Transverse colon (tissue), 4 donors: ENCODE results near the gene SEC24B. TPM values are rescaled to one million over a fixed set of nuclear protein-coding genes. Genes with fewer than 3 reads are reported as not detected.
A peak's percentile ranks its signal among the peaks of the same experiment; 100 is the strongest.

ENCODE experiments used
- DNase-seq: peaks from one replicate; pipeline ENCODE4 v3.0.0-alpha.2; 2019
- H3K27ac ChIP-seq, 4 donors: fragments of 200-600 bp; sonication (generic); 2 replicates each; pipeline ENCODE4 v1.5.1; 2016 to 2018; ENCODE audit warnings: inconsistent platforms in 4 of 4
- H3K27me3 ChIP-seq: fragments of 200-600 bp; sonication (generic); 2 replicates; pipeline ENCODE4 v1.5.1; 2017; ENCODE audit warnings: inconsistent platforms
- H3K36me3 ChIP-seq, 4 donors: fragments of 200-600 bp; sonication (generic); 2 replicates each; pipeline ENCODE4 v1.5.1; 2017 to 2019; ENCODE audit warnings: inconsistent platforms in 4 of 4
- H3K4me1 ChIP-seq, 4 donors: fragments of 200-600 bp; sonication (generic); 2 replicates each; pipeline ENCODE4 v1.5.1; 2017 to 2020; ENCODE audit warnings: inconsistent platforms in 4 of 4
- H3K4me3 ChIP-seq, 4 donors: fragments of 200-600 bp; sonication (generic); 1 replicate in 1 of 4; 2 replicates in 3 of 4; pipeline versions ENCODE4 v1.5.1 to v1.6.1; 2017 to 2019; ENCODE audit warnings: inconsistent platforms in 4 of 4
- H3K9me3 ChIP-seq, 2 donors: fragments of 200-600 bp; sonication (generic); 2 replicates each; pipeline ENCODE4 v1.5.1; 2017 to 2019; ENCODE audit warnings: inconsistent platforms in 2 of 2
- EP300 ChIP-seq: sonication (generic); formaldehyde crosslinking; IDR thresholded peaks from one replicate; pipeline ENCODE4 v1.6.1; 2017; ENCODE audit warnings: antibody characterized with exemption, low read depth
- POLR2A ChIP-seq: fragments of 450-650 bp; IDR thresholded peaks from one replicate; pipeline ENCODE4 v1.6.1; 2016; ENCODE audit warnings: antibody characterized with exemption, mild to moderate bottlenecking, moderate library complexity
- POLR2AphosphoS5 ChIP-seq, 3 donors: sonication (generic); formaldehyde crosslinking; IDR thresholded peaks; one replicate each; pipeline ENCODE4 v1.6.1; 2016; ENCODE audit warnings: antibody characterized with exemption in 3 of 3
- WGBS, 2 donors: methylation state at CpG; one replicate each; pipeline ENCODE4 v1.1.5; 2018; ENCODE audit warnings: low coverage in 1 of 2; 5-methylcytosine and 5-hydroxymethylcytosine counted together
- in situ Hi-C, 4 donors: fragments of 200-750 bp; cut with MboI; loops; one replicate each; pipeline versions ENCODE4 v1.15.0 to v1.15.1; 2017; ENCODE audit warnings: low sequenced_read_pairs in 3 of 4, low pct_ligation_motif_present in 1 of 4, low pct_unique_long_range_greater_than_20kb in 1 of 4
- intact Hi-C: fragments of 100-400 bp; cut with DNase I; formaldehyde crosslinking; loops from one replicate; pipeline ENCODE4 v1.15.1; 2023; ENCODE audit warnings: low total_unique reads
- total RNA-seq, 4 donors: library from RNA; depleted of rRNA; stranded (reverse); fragments of >200 nt; gene quantifications; one replicate each; pipeline ENCODE4 v1.1.0, GENCODE V29; 2016
- TF ChIP-seq, protein P1 (sequence below), 5 experiments: fragments of 200-600 bp in 3 of 5; fragments of 450-650 bp in 2 of 5; sonication (generic) in 3 of 5; IDR thresholded peaks; 1 replicate in 2 of 5; 2 replicates in 3 of 5; pipeline ENCODE4 v1.5.1; 2016 to 2017; ENCODE audit warnings: antibody characterized with exemption in 5 of 5, inconsistent platforms in 3 of 5, mild to moderate bottlenecking in 2 of 5, moderate library complexity in 1 of 5

SEC24B gene
- total RNA-seq, 4 donors from 2014 or later: 14.3 to 44.1 (median 35.4) TPM

DNA sequence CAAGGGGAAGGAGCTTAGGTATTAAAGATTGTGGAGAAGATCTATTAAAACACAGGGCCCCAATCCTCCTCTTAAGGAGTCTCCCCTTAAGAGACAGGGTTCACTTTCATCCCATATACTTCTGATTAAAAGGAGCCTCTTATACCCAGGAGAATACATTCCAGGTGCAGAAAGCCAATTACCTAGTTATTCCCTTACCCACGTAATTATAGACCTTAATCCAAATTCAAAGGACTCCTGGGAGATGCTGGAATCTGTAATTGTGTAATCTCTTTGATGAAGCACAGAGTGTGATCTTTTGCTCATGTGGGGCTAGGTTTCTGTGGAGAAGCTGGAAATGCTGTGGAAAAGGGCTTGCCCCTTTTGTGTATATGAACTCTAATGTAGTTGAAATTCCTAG is 1.4 kb upstream of the SEC24B start:
- H3K36me3 ChIP-seq: no peaks in the 10 kb centered on the region
- no peak for TF ChIP-seq EP300
- no peak for TF ChIP-seq POLR2AphosphoS5 (IDR thresholded peaks at IDR 0.05)
- TF ChIP-seq, protein P1, sequence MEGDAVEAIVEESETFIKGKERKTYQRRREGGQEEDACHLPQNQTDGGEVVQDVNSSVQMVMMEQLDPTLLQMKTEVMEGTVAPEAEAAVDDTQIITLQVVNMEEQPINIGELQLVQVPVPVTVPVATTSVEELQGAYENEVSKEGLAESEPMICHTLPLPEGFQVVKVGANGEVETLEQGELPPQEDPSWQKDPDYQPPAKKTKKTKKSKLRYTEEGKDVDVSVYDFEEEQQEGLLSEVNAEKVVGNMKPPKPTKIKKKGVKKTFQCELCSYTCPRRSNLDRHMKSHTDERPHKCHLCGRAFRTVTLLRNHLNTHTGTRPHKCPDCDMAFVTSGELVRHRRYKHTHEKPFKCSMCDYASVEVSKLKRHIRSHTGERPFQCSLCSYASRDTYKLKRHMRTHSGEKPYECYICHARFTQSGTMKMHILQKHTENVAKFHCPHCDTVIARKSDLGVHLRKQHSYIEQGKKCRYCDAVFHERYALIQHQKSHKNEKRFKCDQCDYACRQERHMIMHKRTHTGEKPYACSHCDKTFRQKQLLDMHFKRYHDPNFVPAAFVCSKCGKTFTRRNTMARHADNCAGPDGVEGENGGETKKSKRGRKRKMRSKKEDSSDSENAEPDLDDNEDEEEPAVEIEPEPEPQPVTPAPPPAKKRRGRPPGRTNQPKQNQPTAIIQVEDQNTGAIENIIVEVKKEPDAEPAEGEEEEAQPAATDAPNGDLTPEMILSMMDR (IDR thresholded peaks at IDR 0.05): no peak
- no peak for TF ChIP-seq POLR2A
- intact Hi-C loops (no loop called here), in situ Hi-C loops (loop anchor here (25.0 kb wide), 2 partner anchors 105 to 280 kb away; partner anchors contain the start of gene CASP6 (in 3 of the 4))
- DNase-seq: no peak
- WGBS, 2 donors: 17 to 67% methylated on average over 1 of the region's 1 CpG
- H3K27ac ChIP-seq: peak overlapping the region; percentile 92 to 95 (median 93)
- H3K4me3 ChIP-seq: no peak overlapping the region
- peaks cover 14 to 38% (median 30%) of the 10 kb centered on the region in 4 donors for H3K4me1 ChIP-seq
- H3K27me3 ChIP-seq: no peaks in the 10 kb centered on the region
- no peaks in the 10 kb centered on the region for H3K9me3 ChIP-seq

DNA sequence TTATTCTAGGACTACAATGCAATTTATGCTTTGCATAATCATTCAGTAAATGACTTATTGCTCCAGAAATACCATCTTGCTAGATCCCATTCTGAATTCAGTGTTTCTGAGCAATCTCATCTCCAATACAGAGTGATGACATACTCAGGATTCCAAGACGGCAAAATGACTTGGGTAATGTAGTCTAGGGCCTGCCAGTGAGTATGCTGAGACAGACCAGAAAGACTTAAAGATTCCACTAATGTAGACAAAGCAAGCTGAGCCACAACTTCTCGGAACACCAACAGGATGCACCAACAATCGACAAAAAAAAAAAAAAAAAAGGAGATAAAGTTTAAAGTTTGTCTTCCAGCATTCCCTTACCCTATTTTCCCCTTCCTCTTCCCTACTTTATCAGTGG is 919 bp upstream of the SEC24B start:
- Histone ChIP-seq H3K4me3 (peak overlapping the region; percentile 71 to 89 (median 78)), H3K36me3 (no peaks in the 10 kb centered on the region), H3K27ac (peak overlapping the region; percentile 92 to 95 (median 93)), H3K9me3 (no peaks in the 10 kb centered on the region), H3K4me1 (peaks cover 14 to 40% (median 30%) of the 10 kb centered on the region in 4 donors), H3K27me3 (no peaks in the 10 kb centered on the region)
- WGBS, 2 donors: 0 to 19% methylated on average over 3 of the region's 3 CpGs
- in situ Hi-C loops: loop anchor here (25.0 kb wide), 2 partner anchors 105 to 280 kb away; partner anchors contain the start of gene CASP6 (in 3 of the 4)
- intact Hi-C loops: no loop called here
- no peak for DNase-seq
- TF ChIP-seq EP300: no peak
- TF ChIP-seq, protein P1 (IDR thresholded peaks at IDR 0.05): no peak
- TF ChIP-seq POLR2A: no peak
- TF ChIP-seq POLR2AphosphoS5 (IDR thresholded peaks at IDR 0.05): no peak

DNA sequence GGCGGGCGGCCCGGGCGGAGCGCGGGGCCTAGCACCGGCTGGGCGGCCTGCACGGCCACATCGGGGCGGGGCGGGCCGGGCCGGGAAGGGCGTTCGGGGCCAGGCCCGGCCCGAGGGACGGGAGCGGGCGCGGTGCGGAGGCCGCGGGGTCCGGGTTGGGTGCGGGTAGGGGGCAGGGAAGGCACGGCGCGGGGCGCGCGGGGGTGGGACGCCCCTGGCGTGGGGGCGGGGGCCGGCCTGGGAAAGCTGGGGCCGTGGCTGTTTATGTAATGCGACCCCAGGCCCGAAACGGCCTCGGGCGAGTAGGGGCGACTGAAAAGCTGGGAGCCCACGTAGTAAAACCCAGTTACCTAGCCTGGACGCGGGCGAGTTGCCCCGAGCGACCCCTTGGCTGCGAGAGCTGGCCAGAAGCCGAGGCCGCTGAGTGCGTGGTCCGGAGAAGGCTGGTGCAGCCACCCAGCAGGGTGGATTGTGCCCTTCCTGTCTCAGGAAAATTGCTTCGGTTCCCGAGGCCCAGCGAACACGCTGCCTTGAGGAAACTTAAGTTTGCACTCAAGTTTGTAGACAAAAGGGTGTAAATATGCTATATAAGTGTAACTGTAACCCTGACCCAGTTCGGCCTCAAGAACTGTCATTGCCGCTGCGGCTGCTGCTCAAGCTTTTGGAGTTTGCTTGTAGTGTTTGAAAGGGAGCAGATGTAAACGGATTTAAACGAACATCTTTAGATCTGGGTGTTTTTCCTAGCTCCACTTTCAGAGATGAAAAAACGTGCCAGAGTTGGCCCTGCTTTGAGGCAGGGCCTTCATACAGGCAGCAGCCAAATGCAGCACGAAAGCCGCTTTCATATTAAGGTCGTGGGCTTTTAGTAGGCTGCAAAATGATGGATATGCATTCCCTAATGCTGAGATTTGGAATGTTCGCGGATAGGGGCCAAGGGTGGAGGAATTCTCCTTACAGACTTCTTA is 674 bp downstream of the SEC24B start:
- in situ Hi-C loops: loop anchor here (25.0 kb wide), 2 partner anchors 103 to 278 kb away; partner anchors contain the start of gene CASP6 (in 3 of the 4)
- H3K27ac ChIP-seq: peak overlapping the region; percentile 92 to 95 (median 93)
- intact Hi-C loops: no loop called here
- peak; percentile 35 for DNase-seq
- no peaks in the 10 kb centered on the region for H3K9me3 ChIP-seq
- no peaks in the 10 kb centered on the region for H3K36me3 ChIP-seq
- H3K27me3 ChIP-seq: no peaks in the 10 kb centered on the region
- TF ChIP-seq POLR2AphosphoS5 (IDR thresholded peaks at IDR 0.05) (no peak), POLR2A (no peak), EP300 (no peak)
- TF ChIP-seq, protein P1 (IDR thresholded peaks at IDR 0.05): no peak
- H3K4me1 ChIP-seq: peaks cover 14 to 49% (median 33%) of the 10 kb centered on the region in 4 donors
- WGBS, 2 donors: 1% methylated on average over 33 of the region's 70 CpGs; no CpG with 5 or more reads in 1 of the 2 donors
- H3K4me3 ChIP-seq: peak overlapping the region; percentile 71 to 89 (median 84)

DNA sequence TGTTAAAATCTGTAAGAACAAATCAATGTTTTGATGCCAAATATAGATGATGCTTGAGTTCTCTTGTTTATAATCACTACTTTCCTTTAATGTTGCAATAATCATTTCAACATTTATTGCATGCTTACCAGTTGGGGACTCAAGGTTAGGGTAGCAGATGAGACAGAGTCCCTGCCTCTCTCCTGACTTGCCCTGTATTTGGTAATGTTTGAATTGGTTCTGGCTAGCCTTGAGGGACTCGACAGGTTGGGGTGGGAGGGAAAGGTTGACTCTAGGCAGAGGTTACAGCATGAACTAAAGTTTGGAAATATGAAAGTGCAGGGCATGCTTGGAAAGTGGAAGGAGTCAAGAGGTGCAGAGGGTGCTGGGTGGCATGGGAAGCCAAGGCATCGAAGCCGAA is 2.0 kb downstream of the SEC24B start:
- DNase-seq: no peak
- 64 to 100% methylated on average over 2 to 3 of the region's 3 CpGs for WGBS, 2 donors
- Histone ChIP-seq H3K4me1 (peaks cover 14 to 60% (median 35%) of the 10 kb centered on the region in 4 donors), H3K27me3 (no peaks in the 10 kb centered on the region), H3K36me3 (no peaks in the 10 kb centered on the region), H3K9me3 (no peaks in the 10 kb centered on the region), H3K27ac (peak overlapping the region in 3 of 4 donors; percentile 1 to 92 (median 7)), H3K4me3 (peak overlapping the region in 2 of 4 donors; percentile 71 to 85)
- in situ Hi-C loops (loop anchor here (25.0 kb wide), 2 partner anchors 102 to 277 kb away; partner anchors contain the start of gene CASP6 (in 3 of the 4)), intact Hi-C loops (no loop called here)
- TF ChIP-seq POLR2A (no peak), POLR2AphosphoS5 (IDR thresholded peaks at IDR 0.05) (no peak), EP300 (no peak)
- TF ChIP-seq, protein P1 (IDR thresholded peaks at IDR 0.05): no peak
